ENCODE results near the gene HARS1. TPM values are rescaled to one million over a fixed set of nuclear protein-coding genes. Genes with fewer than 3 reads are reported as not detected.
"Not testable (repeated sequence)": the region's sequence is repeated elsewhere in the genome, so short reads cannot be mapped to it uniquely, and the experiment has no call there.

Gene HARS1
- polyA plus RNA-seq (ENCODE audit: insufficient read length in 3 of 3) = 10 to 100 TPM; 70.5 to 78.3 (median 71.8) TPM
- long read RNA-seq, donor 1, transcript HARS-215 (13 exons, 1,945 nt) = major isoform, 10 of 152 reads
- long read RNA-seq, donor 1, transcript HARS-211 (3 exons, 619 nt) = minor isoform, 5 of 152 reads
- long read RNA-seq, donor 1, partial matches to known transcripts = 107 of 152 reads
- long read RNA-seq, donor 1, other reads (novel, unspliced or antisense) = 27 of 152 reads
- long read RNA-seq, donor 2, transcript HARS-215 (13 exons, 1,945 nt) = major isoform, 13 of 28 reads
- long read RNA-seq, donor 2, partial matches to known transcripts = 11 of 28 reads
- long read RNA-seq, donor 2, other reads (novel, unspliced or antisense) = 0 of 28 reads
- long read RNA-seq, donor 3, transcript HARS-215 (13 exons, 1,945 nt) = major isoform, 19 of 225 reads
- long read RNA-seq, donor 3, transcript HARS-211 (3 exons, 619 nt) = minor isoform, 5 of 225 reads
- long read RNA-seq, donor 3, partial matches to known transcripts = 131 of 225 reads
- long read RNA-seq, donor 3, other reads (novel, unspliced or antisense) = 68 of 225 reads
- long read RNA-seq, donor 4, transcript HARS-215 (13 exons, 1,945 nt) = major isoform, 6 of 192 reads
- long read RNA-seq, donor 4, partial matches to known transcripts = 144 of 192 reads
- long read RNA-seq, donor 4, other reads (novel, unspliced or antisense) = 34 of 192 reads
- long read RNA-seq, donor 5 = 0 reads
- long read RNA-seq, donor 6, transcript HARS-215 (13 exons, 1,945 nt) = major isoform, 20 of 231 reads
- long read RNA-seq, donor 6, transcript HARS-211 (3 exons, 619 nt) = minor isoform, 5 of 231 reads
- long read RNA-seq, donor 6, partial matches to known transcripts = 175 of 231 reads
- long read RNA-seq, donor 6, other reads (novel, unspliced or antisense) = 30 of 231 reads
- long read RNA-seq, donor 7, transcript HARS-215 (13 exons, 1,945 nt) = major isoform, 12 of 43 reads
- long read RNA-seq, donor 7, partial matches to known transcripts = 24 of 43 reads
- long read RNA-seq, donor 7, other reads (novel, unspliced or antisense) = 0 of 43 reads
- long read RNA-seq, donor 8 = 0 reads
- long read RNA-seq, donor 9, transcript HARS-215 (13 exons, 1,945 nt) = major isoform, 10 of 143 reads
- long read RNA-seq, donor 9, partial matches to known transcripts = 97 of 143 reads
- long read RNA-seq, donor 9, other reads (novel, unspliced or antisense) = 32 of 143 reads
- long read RNA-seq, donor 10, transcript HARS-215 (13 exons, 1,945 nt) = major isoform, 13 of 255 reads
- long read RNA-seq, donor 10, partial matches to known transcripts = 196 of 255 reads
- long read RNA-seq, donor 10, other reads (novel, unspliced or antisense) = 39 of 255 reads
- long read RNA-seq, donor 11, transcript HARS-215 (13 exons, 1,945 nt) = major isoform, 22 of 239 reads
- long read RNA-seq, donor 11, partial matches to known transcripts = 180 of 239 reads
- long read RNA-seq, donor 11, other reads (novel, unspliced or antisense) = 33 of 239 reads
- long read RNA-seq, donor 12, transcript HARS-215 (13 exons, 1,945 nt) = major isoform, 7 of 18 reads
- long read RNA-seq, donor 12, partial matches to known transcripts = 10 of 18 reads
- long read RNA-seq, donor 12, other reads (novel, unspliced or antisense) = 0 of 18 reads
- long read RNA-seq, donor 13 = 0 reads
- long read RNA-seq, donor 14, transcript HARS-215 (13 exons, 1,945 nt) = major isoform, 12 of 40 reads
- long read RNA-seq, donor 14, transcript HARS-206 (3 exons, 631 nt) = minor isoform, 5 of 40 reads
- long read RNA-seq, donor 14, partial matches to known transcripts = 16 of 40 reads
- long read RNA-seq, donor 14, other reads (novel, unspliced or antisense) = 0 of 40 reads
- long read RNA-seq, donor 15, partial matches to known transcripts = 25 of 28 reads
- long read RNA-seq, donor 15, other reads (novel, unspliced or antisense) = 0 of 28 reads
- long read RNA-seq, donor 16, transcript HARS-215 (13 exons, 1,945 nt) = major isoform, 34 of 565 reads
- long read RNA-seq, donor 16, transcript HARS-211 (3 exons, 619 nt) = minor isoform, 10 of 565 reads
- long read RNA-seq, donor 16, partial matches to known transcripts = 440 of 565 reads
- long read RNA-seq, donor 16, other reads (novel, unspliced or antisense) = 77 of 565 reads

- peak; percentile 71 to 91 (median 82) for DNase-seq (ENCODE audit: extremely low read depth in 1 of 11, low read depth in 9 of 11, low spot score in 4 of 11)
Measured at GRCh38 chr5:140690941-140691924, at the start of gene HARS1, which contains the start of gene HARS2. HARS1 (minus strand) TSS chr5:140691370; CDS start chr5:140691304, 66 bp downstream. HARS2 (plus strand) TSS chr5:140691455; CDS start chr5:140691649, 194 bp downstream.

- no peak for DNase-seq (ENCODE audit: extremely low read depth in 1 of 11, low read depth in 9 of 11, low spot score in 4 of 11)
Measured at GRCh38 chr5:140737486-140737885, 46.3 kb upstream of the HARS1 start.

- no peak for DNase-seq (ENCODE audit: extremely low read depth in 1 of 11, low read depth in 9 of 11, low spot score in 4 of 11)
Measured at GRCh38 chr5:140734354-140734753, 43.2 kb upstream of the HARS1 start.

GRCh38 chr5:140733098-140733497 is 41.9 kb upstream of the HARS1 start:
- DNase-seq (ENCODE audit: extremely low read depth in 1 of 11, low read depth in 9 of 11, low spot score in 4 of 11) = no peak

- DNase-seq (ENCODE audit: extremely low read depth in 1 of 11, low read depth in 9 of 11, low spot score in 4 of 11) = peak in 8 of 11 donors; percentile 9 to 46 (median 24)
Measured at GRCh38 chr5:140725799-140726471, 34.8 kb upstream of the HARS1 start.

GRCh38 chr5:140721395-140721794 is 30.2 kb upstream of the HARS1 start:
- DNase-seq (ENCODE audit: extremely low read depth in 1 of 11, low read depth in 9 of 11, low spot score in 4 of 11) = not testable (repeated sequence)

GRCh38 chr5:140720738-140721137 is 29.6 kb upstream of the HARS1 start:
- not testable (repeated sequence) for DNase-seq (ENCODE audit: extremely low read depth in 1 of 11, low read depth in 9 of 11, low spot score in 4 of 11)

- no peak for DNase-seq (ENCODE audit: extremely low read depth in 1 of 11, low read depth in 9 of 11, low spot score in 4 of 11)
Measured at GRCh38 chr5:140718266-140718592, 27.1 kb upstream of the HARS1 start.

- not testable (repeated sequence) for DNase-seq (ENCODE audit: extremely low read depth in 1 of 11, low read depth in 9 of 11, low spot score in 4 of 11)
Measured at GRCh38 chr5:140716238-140716637, 25.1 kb upstream of the HARS1 start.

- DNase-seq (ENCODE audit: extremely low read depth in 1 of 11, low read depth in 9 of 11, low spot score in 4 of 11) = no peak
Measured at GRCh38 chr5:140713562-140714094, 22.5 kb upstream of the HARS1 start.

GRCh38 chr5:140711794-140712193 is 20.6 kb upstream of the HARS1 start:
- no peak for DNase-seq (ENCODE audit: extremely low read depth in 1 of 11, low read depth in 9 of 11, low spot score in 4 of 11)

GRCh38 chr5:140710899-140711552 is 19.9 kb upstream of the HARS1 start:
- peak in 9 of 11 donors; percentile 46 to 90 (median 74) for DNase-seq (ENCODE audit: extremely low read depth in 1 of 11, low read depth in 9 of 11, low spot score in 4 of 11)

- DNase-seq (ENCODE audit: extremely low read depth in 1 of 11, low read depth in 9 of 11, low spot score in 4 of 11) = not testable (repeated sequence)
Measured at GRCh38 chr5:140708787-140709186, 17.6 kb upstream of the HARS1 start.

GRCh38 chr5:140707812-140708211 is 16.6 kb upstream of the HARS1 start:
- no peak for DNase-seq (ENCODE audit: extremely low read depth in 1 of 11, low read depth in 9 of 11, low spot score in 4 of 11)
